ENCODE data around the gene PAXIP1. TPM values are rescaled to one million over a fixed set of nuclear protein-coding genes. Genes with fewer than 3 reads are reported as not detected.
"Not testable (repeated sequence)": the region's sequence is repeated elsewhere in the genome, so short reads cannot be mapped to it uniquely, and the experiment has no call there.

The PAXIP1 gene
- polyA plus RNA-seq: 13.9 TPM
- long read RNA-seq, donor 1: 0 reads
- long read RNA-seq, donor 2, partial matches to known transcripts: 0 of 1 reads
- long read RNA-seq, donor 2, other reads (novel, unspliced or antisense): 0 of 1 reads
- long read RNA-seq, donor 3, partial matches to known transcripts: 17 of 17 reads
- long read RNA-seq, donor 3, other reads (novel, unspliced or antisense): 0 of 17 reads
- long read RNA-seq, donor 4, partial matches to known transcripts: 12 of 12 reads
- long read RNA-seq, donor 4, other reads (novel, unspliced or antisense): 0 of 12 reads
- long read RNA-seq, donor 5: 0 reads
- long read RNA-seq, donor 6, partial matches to known transcripts: 5 of 5 reads
- long read RNA-seq, donor 6, other reads (novel, unspliced or antisense): 0 of 5 reads
- long read RNA-seq, donor 7, partial matches to known transcripts: 7 of 7 reads
- long read RNA-seq, donor 7, other reads (novel, unspliced or antisense): 0 of 7 reads
- long read RNA-seq, donor 8, partial matches to known transcripts: 13 of 13 reads
- long read RNA-seq, donor 8, other reads (novel, unspliced or antisense): 0 of 13 reads
- long read RNA-seq, donor 9, partial matches to known transcripts: 18 of 18 reads
- long read RNA-seq, donor 9, other reads (novel, unspliced or antisense): 0 of 18 reads
- long read RNA-seq, donor 10: 0 reads
- long read RNA-seq, donor 11, partial matches to known transcripts: 0 of 1 reads
- long read RNA-seq, donor 11, other reads (novel, unspliced or antisense): 0 of 1 reads

GRCh38 chr7:155003092-155003375, at the start of gene PAXIP1:
Gene PAXIP1, minus strand, starts transcription at chr7:155003124. Its CDS starts 195 bp downstream, at chr7:155002929.
- Histone ChIP-seq H3K27ac (ENCODE audit: low read length) (peak within 1 kb of the TSS; percentile 98), H3K4me1 (ENCODE audit: control insufficient read depth, insufficient read depth, low read length) (peaks cover 3% of the 10 kb centered on the region), H3K4me3 (ENCODE audit: low read length) (peak within 1 kb of the TSS; percentile 99), H3K36me3 (ENCODE audit: control insufficient read depth, insufficient read depth, low read length) (peaks cover 17% of the 10 kb centered on the region), H3K27me3 (ENCODE audit: control insufficient read depth, insufficient read depth, low read length) (no peaks in the 10 kb centered on the region), H3K9me3 (ENCODE audit: control insufficient read depth, low read depth, low read length) (no peaks in the 10 kb centered on the region)
- WGBS (ENCODE audit: insufficient coverage, low lambda C conversion rate): no CpG with 5 or more reads among the region's 44 CpGs
- DNase-seq: peak; percentile 44 to 88

GRCh38 chr7:155051355-155051754, 48.4 kb upstream of the PAXIP1 start:
- no peak for DNase-seq
- no peak overlapping the region for H3K27ac ChIP-seq (ENCODE audit: low read length)
- 100% methylated on average over 1 of the region's 4 CpGs for WGBS (ENCODE audit: insufficient coverage, low lambda C conversion rate)
- H3K36me3 ChIP-seq (ENCODE audit: control insufficient read depth, insufficient read depth, low read length): no peaks in the 10 kb centered on the region
- H3K4me1 ChIP-seq (ENCODE audit: control insufficient read depth, insufficient read depth, low read length): no peaks in the 10 kb centered on the region
- no peak overlapping the region for H3K4me3 ChIP-seq (ENCODE audit: low read length)
- no peaks in the 10 kb centered on the region for H3K9me3 ChIP-seq (ENCODE audit: control insufficient read depth, low read depth, low read length)
- H3K27me3 ChIP-seq (ENCODE audit: control insufficient read depth, insufficient read depth, low read length): no peaks in the 10 kb centered on the region

GRCh38 chr7:155048006-155048405, 45.1 kb upstream of the PAXIP1 start:
- Histone ChIP-seq H3K27me3 (ENCODE audit: control insufficient read depth, insufficient read depth, low read length) (no peaks in the 10 kb centered on the region), H3K27ac (ENCODE audit: low read length) (no peak overlapping the region), H3K4me3 (ENCODE audit: low read length) (no peak overlapping the region), H3K36me3 (ENCODE audit: control insufficient read depth, insufficient read depth, low read length) (no peaks in the 10 kb centered on the region), H3K4me1 (ENCODE audit: control insufficient read depth, insufficient read depth, low read length) (no peaks in the 10 kb centered on the region), H3K9me3 (ENCODE audit: control insufficient read depth, low read depth, low read length) (no peaks in the 10 kb centered on the region)
- WGBS (ENCODE audit: insufficient coverage, low lambda C conversion rate): 71% methylated on average over 1 of the region's 4 CpGs
- DNase-seq: no peak

- WGBS (ENCODE audit: insufficient coverage, low lambda C conversion rate): no CpG with 5 or more reads among the region's 4 CpGs
- no peaks in the 10 kb centered on the region for H3K36me3 ChIP-seq (ENCODE audit: control insufficient read depth, insufficient read depth, low read length)
- H3K4me3 ChIP-seq (ENCODE audit: low read length): no peak overlapping the region
- H3K9me3 ChIP-seq (ENCODE audit: control insufficient read depth, low read depth, low read length): no peaks in the 10 kb centered on the region
- H3K4me1 ChIP-seq (ENCODE audit: control insufficient read depth, insufficient read depth, low read length): no peaks in the 10 kb centered on the region
- DNase-seq: no peak
- H3K27ac ChIP-seq (ENCODE audit: low read length): no peak overlapping the region
- no peaks in the 10 kb centered on the region for H3K27me3 ChIP-seq (ENCODE audit: control insufficient read depth, insufficient read depth, low read length)
Observed at GRCh38 chr7:155043756-155044155, 40.8 kb upstream of the PAXIP1 start.

- H3K27me3 ChIP-seq (ENCODE audit: control insufficient read depth, insufficient read depth, low read length): no peaks in the 10 kb centered on the region
- DNase-seq: no peak
- H3K4me1 ChIP-seq (ENCODE audit: control insufficient read depth, insufficient read depth, low read length): no peaks in the 10 kb centered on the region
- no peaks in the 10 kb centered on the region for H3K36me3 ChIP-seq (ENCODE audit: control insufficient read depth, insufficient read depth, low read length)
- H3K27ac ChIP-seq (ENCODE audit: low read length): no peak overlapping the region
- H3K9me3 ChIP-seq (ENCODE audit: control insufficient read depth, low read depth, low read length): peaks cover 3% of the 10 kb centered on the region
- no peak overlapping the region for H3K4me3 ChIP-seq (ENCODE audit: low read length)
- 90% methylated on average over 2 of the region's 4 CpGs for WGBS (ENCODE audit: insufficient coverage, low lambda C conversion rate)
Observed at GRCh38 chr7:155038335-155038734, 35.4 kb upstream of the PAXIP1 start.

GRCh38 chr7:155034495-155034894, 31.6 kb upstream of the PAXIP1 start:
- not testable (repeated sequence) for H3K9me3 ChIP-seq (ENCODE audit: control insufficient read depth, low read depth, low read length); H3K27ac ChIP-seq (ENCODE audit: low read length); DNase-seq; H3K4me1 ChIP-seq (ENCODE audit: control insufficient read depth, insufficient read depth, low read length); H3K36me3 ChIP-seq (ENCODE audit: control insufficient read depth, insufficient read depth, low read length); H3K4me3 ChIP-seq (ENCODE audit: low read length); H3K27me3 ChIP-seq (ENCODE audit: control insufficient read depth, insufficient read depth, low read length)
- WGBS (ENCODE audit: insufficient coverage, low lambda C conversion rate): no CpG with 5 or more reads among the region's 15 CpGs

GRCh38 chr7:155032978-155033377, 30.1 kb upstream of the PAXIP1 start:
- H3K4me3 ChIP-seq (ENCODE audit: low read length): no peak overlapping the region
- WGBS (ENCODE audit: insufficient coverage, low lambda C conversion rate): 89% methylated on average over 3 of the region's 6 CpGs
- H3K27ac ChIP-seq (ENCODE audit: low read length): no peak overlapping the region
- H3K9me3 ChIP-seq (ENCODE audit: control insufficient read depth, low read depth, low read length): peaks cover 3% of the 10 kb centered on the region
- no peaks in the 10 kb centered on the region for H3K36me3 ChIP-seq (ENCODE audit: control insufficient read depth, insufficient read depth, low read length)
- H3K27me3 ChIP-seq (ENCODE audit: control insufficient read depth, insufficient read depth, low read length): no peaks in the 10 kb centered on the region
- H3K4me1 ChIP-seq (ENCODE audit: control insufficient read depth, insufficient read depth, low read length): no peaks in the 10 kb centered on the region
- DNase-seq: no peak

GRCh38 chr7:155027879-155028278, 25.0 kb upstream of the PAXIP1 start:
- no peak for DNase-seq
- Histone ChIP-seq H3K4me1 (ENCODE audit: control insufficient read depth, insufficient read depth, low read length) (no peaks in the 10 kb centered on the region), H3K9me3 (ENCODE audit: control insufficient read depth, low read depth, low read length) (no peaks in the 10 kb centered on the region), H3K27ac (ENCODE audit: low read length) (no peak overlapping the region), H3K36me3 (ENCODE audit: control insufficient read depth, insufficient read depth, low read length) (no peaks in the 10 kb centered on the region), H3K27me3 (ENCODE audit: control insufficient read depth, insufficient read depth, low read length) (no peaks in the 10 kb centered on the region), H3K4me3 (ENCODE audit: low read length) (no peak overlapping the region)
- WGBS (ENCODE audit: insufficient coverage, low lambda C conversion rate): no CpG with 5 or more reads among the region's 1 CpG

GRCh38 chr7:155021699-155022145, 18.8 kb upstream of the PAXIP1 start:
- H3K4me3 ChIP-seq (ENCODE audit: low read length): no peak overlapping the region
- no peaks in the 10 kb centered on the region for H3K4me1 ChIP-seq (ENCODE audit: control insufficient read depth, insufficient read depth, low read length)
- H3K9me3 ChIP-seq (ENCODE audit: control insufficient read depth, low read depth, low read length): no peaks in the 10 kb centered on the region
- H3K27me3 ChIP-seq (ENCODE audit: control insufficient read depth, insufficient read depth, low read length): no peaks in the 10 kb centered on the region
- 77% methylated on average over 2 of the region's 7 CpGs for WGBS (ENCODE audit: insufficient coverage, low lambda C conversion rate)
- DNase-seq: no peak
- H3K36me3 ChIP-seq (ENCODE audit: control insufficient read depth, insufficient read depth, low read length): no peaks in the 10 kb centered on the region
- no peak overlapping the region for H3K27ac ChIP-seq (ENCODE audit: low read length)

GRCh38 chr7:155020996-155021395, 18.1 kb upstream of the PAXIP1 start:
- H3K36me3 ChIP-seq (ENCODE audit: control insufficient read depth, insufficient read depth, low read length): no peaks in the 10 kb centered on the region
- H3K27me3 ChIP-seq (ENCODE audit: control insufficient read depth, insufficient read depth, low read length): no peaks in the 10 kb centered on the region
- H3K4me1 ChIP-seq (ENCODE audit: control insufficient read depth, insufficient read depth, low read length): no peaks in the 10 kb centered on the region
- no peak for DNase-seq
- WGBS (ENCODE audit: insufficient coverage, low lambda C conversion rate): no CpG with 5 or more reads among the region's 5 CpGs
- no peak overlapping the region for H3K4me3 ChIP-seq (ENCODE audit: low read length)
- no peaks in the 10 kb centered on the region for H3K9me3 ChIP-seq (ENCODE audit: control insufficient read depth, low read depth, low read length)
- no peak overlapping the region for H3K27ac ChIP-seq (ENCODE audit: low read length)
